ENCODE results near the gene TAAR1.

GRCh38 chr6:132624175-132624574, 34.8 kb downstream of the TAAR1 start, which contains the start of gene TAAR2:
- TF ChIP-seq CTCF (IDR thresholded peaks at IDR 0.05): no peak
- TF ChIP-seq POLR2A (IDR thresholded peaks at IDR 0.05): no peak
- TF ChIP-seq EP300 (IDR thresholded peaks at IDR 0.05): no peak

Measured in tibial nerve (tissue), 4 donors.